KMS-11 (cell line): ENCODE data around the gene CCDC149.

Experiments used
- H2AFZ ChIP-seq: fragments of 200-600 bp; sonication (generic); 2 replicates; pipeline ENCODE4 v1.6.1; 2016; ENCODE audit warnings: antibody characterized with exemption, mixed run types, low read depth
- H3K27ac ChIP-seq: fragments of 200-600 bp; sonication (generic); 2 replicates; pipeline ENCODE4 v1.6.1; 2016; ENCODE audit warnings: mild to moderate bottlenecking, mixed run types
- H3K27me3 ChIP-seq: fragments of 200-600 bp; sonication (generic); 2 replicates; pipeline ENCODE4 v1.6.1; 2017; ENCODE audit warnings: mild to moderate bottlenecking, low read depth, mixed run types, moderate library complexity; ENCODE audit not compliant: insufficient read depth
- H3K36me3 ChIP-seq: fragments of 200-600 bp; sonication (generic); 2 replicates; pipeline ENCODE4 v1.6.1; 2017; ENCODE audit warnings: mild to moderate bottlenecking, mixed run types; ENCODE audit not compliant: insufficient read depth
- H3K4me1 ChIP-seq: fragments of 200-600 bp; sonication (generic); 2 replicates; pipeline ENCODE4 v1.6.1; 2016; ENCODE audit warnings: mild to moderate bottlenecking, low read depth, mixed run types; ENCODE audit not compliant: poor library complexity, severe bottlenecking
- H3K4me2 ChIP-seq: fragments of 200-600 bp; sonication (generic); 2 replicates; pipeline ENCODE4 v1.7.0; 2016; ENCODE audit warnings: mild to moderate bottlenecking, mixed run types
- H3K4me3 ChIP-seq: fragments of 200-600 bp; sonication (generic); IDR thresholded peaks from 2 replicates; pipeline ENCODE4 v1.6.1; 2017; ENCODE audit warnings: low read depth, low read length, mixed read lengths; ENCODE audit not compliant: insufficient read depth
- H3K79me2 ChIP-seq: fragments of 200-600 bp; sonication (generic); 2 replicates; pipeline ENCODE4 v1.6.1; 2016; ENCODE audit warnings: low read depth, mixed run types; ENCODE audit not compliant: insufficient read depth
- H3K9ac ChIP-seq: fragments of 200-600 bp; sonication (generic); 2 replicates; pipeline ENCODE4 v1.6.1; 2016; ENCODE audit warnings: mild to moderate bottlenecking, mixed run types
- H4K20me1 ChIP-seq: fragments of 200-600 bp; sonication (generic); 2 replicates; pipeline ENCODE4 v1.6.1; 2016; ENCODE audit warnings: mild to moderate bottlenecking, mixed run types; ENCODE audit not compliant: insufficient read depth
- TF ChIP-seq, protein P1 (sequence below): fragments of 200-600 bp; sonication (generic); conservative IDR thresholded peaks from 2 replicates; pipeline ENCODE4 v1.6.1; 2017; ENCODE audit warnings: low read depth, mild to moderate bottlenecking, antibody characterized with exemption, low read length, moderate library complexity, mixed read lengths

CCDC149 gene

DNA sequence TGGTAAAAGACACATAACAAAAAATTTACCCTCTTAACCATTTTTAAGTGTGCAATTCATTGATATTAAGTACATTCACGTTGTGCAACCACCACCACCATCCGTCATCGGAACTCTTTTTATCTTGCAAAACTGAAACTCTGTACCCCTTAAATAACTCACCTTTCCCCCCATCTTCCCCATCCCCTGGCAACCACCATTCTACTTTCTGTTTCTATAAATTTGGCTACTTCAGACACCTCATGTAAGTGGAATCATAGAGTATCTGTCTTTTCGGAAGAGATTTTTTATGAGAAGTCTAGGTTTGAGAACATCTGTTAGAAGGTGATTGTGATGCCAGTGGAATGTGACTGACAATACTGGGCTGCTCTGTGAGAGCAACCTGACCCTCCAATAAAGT is 39.8 kb upstream of the CCDC149 start:
- H3K4me3 ChIP-seq = no peak overlapping the region
- no peaks in the 10 kb centered on the region for H3K27me3 ChIP-seq
- no peak overlapping the region for H3K9ac ChIP-seq
- H3K36me3 ChIP-seq = no peaks in the 10 kb centered on the region
- H3K79me2 ChIP-seq = no peaks in the 10 kb centered on the region
- TF ChIP-seq, protein P1, sequence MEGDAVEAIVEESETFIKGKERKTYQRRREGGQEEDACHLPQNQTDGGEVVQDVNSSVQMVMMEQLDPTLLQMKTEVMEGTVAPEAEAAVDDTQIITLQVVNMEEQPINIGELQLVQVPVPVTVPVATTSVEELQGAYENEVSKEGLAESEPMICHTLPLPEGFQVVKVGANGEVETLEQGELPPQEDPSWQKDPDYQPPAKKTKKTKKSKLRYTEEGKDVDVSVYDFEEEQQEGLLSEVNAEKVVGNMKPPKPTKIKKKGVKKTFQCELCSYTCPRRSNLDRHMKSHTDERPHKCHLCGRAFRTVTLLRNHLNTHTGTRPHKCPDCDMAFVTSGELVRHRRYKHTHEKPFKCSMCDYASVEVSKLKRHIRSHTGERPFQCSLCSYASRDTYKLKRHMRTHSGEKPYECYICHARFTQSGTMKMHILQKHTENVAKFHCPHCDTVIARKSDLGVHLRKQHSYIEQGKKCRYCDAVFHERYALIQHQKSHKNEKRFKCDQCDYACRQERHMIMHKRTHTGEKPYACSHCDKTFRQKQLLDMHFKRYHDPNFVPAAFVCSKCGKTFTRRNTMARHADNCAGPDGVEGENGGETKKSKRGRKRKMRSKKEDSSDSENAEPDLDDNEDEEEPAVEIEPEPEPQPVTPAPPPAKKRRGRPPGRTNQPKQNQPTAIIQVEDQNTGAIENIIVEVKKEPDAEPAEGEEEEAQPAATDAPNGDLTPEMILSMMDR = no peak
- no peak overlapping the region for H2AFZ ChIP-seq
- no peaks in the 10 kb centered on the region for H3K4me1 ChIP-seq
- H4K20me1 ChIP-seq = no peaks in the 10 kb centered on the region
- no peak overlapping the region for H3K27ac ChIP-seq
- H3K4me2 ChIP-seq = no peak overlapping the region

DNA sequence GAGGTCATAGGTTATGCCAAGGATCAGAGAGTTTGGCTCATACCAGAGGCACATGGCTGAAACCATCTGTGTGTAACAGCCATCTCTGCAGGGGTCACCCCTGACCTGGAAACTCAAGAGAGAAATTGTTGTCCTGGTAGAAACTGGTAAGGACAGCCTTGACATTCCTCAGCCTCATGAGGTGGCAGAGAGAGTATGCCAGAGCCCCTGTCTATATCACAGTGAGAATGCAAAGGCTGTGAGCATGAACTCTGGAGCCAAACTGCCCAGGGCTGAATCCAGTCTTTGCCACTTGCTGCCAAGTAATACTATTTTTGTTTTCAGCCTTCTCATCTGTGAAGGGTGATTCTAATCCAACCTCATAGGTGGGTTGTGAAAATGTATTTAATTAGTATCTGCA is 37.1 kb upstream of the CCDC149 start:
- Histone ChIP-seq H3K79me2 (no peaks in the 10 kb centered on the region), H4K20me1 (no peaks in the 10 kb centered on the region), H3K4me3 (no peak overlapping the region), H3K4me1 (no peaks in the 10 kb centered on the region), H3K36me3 (no peaks in the 10 kb centered on the region), H3K9ac (no peak overlapping the region), H3K27me3 (no peaks in the 10 kb centered on the region), H2AFZ (no peak overlapping the region), H3K27ac (no peak overlapping the region), H3K4me2 (no peak overlapping the region)
- TF ChIP-seq, protein P1 = no peak

DNA sequence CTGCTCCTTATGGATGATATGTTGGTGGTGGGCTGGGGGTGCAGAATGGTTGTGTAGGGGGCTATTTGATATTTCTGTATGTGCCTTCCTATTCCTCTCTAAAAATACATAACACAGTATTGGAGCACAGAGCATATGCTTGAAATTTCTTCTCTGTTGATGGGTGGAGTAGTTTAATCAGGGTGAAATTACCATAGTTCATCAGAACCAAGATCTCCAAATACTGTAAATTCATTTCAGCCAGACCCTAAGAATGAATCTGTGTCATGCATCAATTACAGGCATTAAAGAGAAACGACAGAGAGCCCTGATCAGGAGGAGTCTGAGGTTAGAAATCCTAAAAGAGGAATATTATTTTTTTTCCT is 25.1 kb upstream of the CCDC149 start:
- H3K27ac ChIP-seq = no peak overlapping the region
- no peak overlapping the region for H2AFZ ChIP-seq
- no peaks in the 10 kb centered on the region for H3K79me2 ChIP-seq
- no peak overlapping the region for H3K9ac ChIP-seq
- H3K36me3 ChIP-seq = no peaks in the 10 kb centered on the region
- no peaks in the 10 kb centered on the region for H3K4me1 ChIP-seq
- H3K4me3 ChIP-seq = no peak overlapping the region
- H4K20me1 ChIP-seq = no peaks in the 10 kb centered on the region
- H3K27me3 ChIP-seq = no peaks in the 10 kb centered on the region
- TF ChIP-seq, protein P1 = no peak
- H3K4me2 ChIP-seq = no peak overlapping the region

DNA sequence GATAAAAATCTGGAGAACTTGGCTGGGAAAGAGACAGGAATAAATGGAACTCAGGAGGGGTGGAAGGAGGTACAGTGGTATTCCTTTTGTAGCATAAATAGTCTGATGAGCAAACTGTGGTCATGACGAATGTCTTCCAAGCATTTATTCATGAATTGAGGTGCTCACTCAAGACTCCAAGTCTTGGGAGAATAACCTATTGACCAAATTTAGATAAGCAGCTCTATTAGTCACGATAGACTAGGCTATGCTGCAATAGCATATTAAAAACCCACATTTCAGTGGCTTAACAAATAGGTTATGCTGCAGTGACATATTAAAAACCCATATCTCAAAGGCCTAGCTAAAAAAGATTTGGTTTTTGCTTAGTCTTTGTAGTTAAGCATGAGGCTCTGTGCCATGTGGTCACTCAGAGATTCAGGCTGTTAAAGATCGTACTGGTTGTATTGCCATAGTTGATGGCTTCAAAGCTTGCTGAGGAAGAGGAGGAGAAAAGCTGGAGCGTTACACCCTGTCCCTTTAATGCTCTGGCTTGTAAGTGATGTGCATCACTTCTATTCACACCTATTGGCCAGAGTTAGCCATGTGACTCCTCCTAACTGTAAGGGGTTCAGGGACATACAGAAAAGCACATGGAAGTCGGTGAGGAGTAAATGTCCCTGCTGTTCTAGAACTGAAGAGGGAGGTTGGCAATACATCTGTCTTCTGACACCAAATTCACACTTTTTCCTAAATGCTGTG is 24.5 kb upstream of the CCDC149 start:
- Histone ChIP-seq H3K9ac (no peak overlapping the region), H3K4me2 (no peak overlapping the region), H3K36me3 (no peaks in the 10 kb centered on the region), H3K4me1 (no peaks in the 10 kb centered on the region), H3K4me3 (no peak overlapping the region), H2AFZ (no peak overlapping the region), H3K79me2 (no peaks in the 10 kb centered on the region), H3K27me3 (no peaks in the 10 kb centered on the region), H3K27ac (no peak overlapping the region), H4K20me1 (no peaks in the 10 kb centered on the region)
- TF ChIP-seq, protein P1 = no peak
